H1 (cell line): ENCODE data around the gene GABRR1. TPM values are rescaled to one million over a fixed set of nuclear protein-coding genes. Genes with fewer than 3 reads are reported as not detected.

Source experiments
- GABPA ChIP-seq: IDR thresholded peaks from 2 replicates; pipeline ENCODE4 v1.6.1; 2011; ENCODE audit warnings: mild to moderate bottlenecking, low read length, moderate library complexity, borderline replicate concordance; ENCODE audit not compliant: insufficient read depth
- MAFK ChIP-seq: IDR thresholded peaks from 2 replicates; pipeline ENCODE4 v1.6.1; 2012; ENCODE audit warnings: low read depth, mild to moderate bottlenecking, improper control_type of control experiment, low read length
- SRF ChIP-seq: IDR thresholded peaks from 2 replicates; pipeline ENCODE4 v1.6.1; 2011; ENCODE audit warnings: mild to moderate bottlenecking, low read depth, low read length, moderate library complexity
- TEAD4 ChIP-seq: IDR thresholded peaks from 2 replicates; pipeline ENCODE4 v1.6.1; 2012; ENCODE audit warnings: low read depth, low read length, inconsistent platforms, mixed read lengths
- polyA plus RNA-seq, 7 experiments: library from polyadenylated mRNA; depleted of rRNA in 3 of 7; stranded (reverse) in 5 of 7; unstranded in 2 of 7; fragments of >200 nt in 5 of 7; fragments of 200-250 nt in 2 of 7; gene quantifications; 1 replicate in 5 of 7; 2 replicates in 1 of 7; 4 replicates in 1 of 7; pipeline versions ENCODE4 v1.2.1 to v1.2.3, GENCODE V29; 2011 to 2013; ENCODE audit warnings: missing spikeins in 2 of 7, mixed read lengths in 2 of 7
- total RNA-seq: library from RNA; stranded (reverse); fragmentation: NEBNext Ultra II Directional; extraction: Animal tissue kit (Norgen Biotek cat#: 25700); gene quantifications from 2 replicates; pipeline ENCODE4 v1.2.1, GENCODE V29; 2021

Gene GABRR1
- total and polyA plus RNA-seq, 2 of the 8 experiments (the other 6 are each of a cell fraction or from before 2014, with no cell fraction given): 0.60 to 0.63 TPM

DNA sequence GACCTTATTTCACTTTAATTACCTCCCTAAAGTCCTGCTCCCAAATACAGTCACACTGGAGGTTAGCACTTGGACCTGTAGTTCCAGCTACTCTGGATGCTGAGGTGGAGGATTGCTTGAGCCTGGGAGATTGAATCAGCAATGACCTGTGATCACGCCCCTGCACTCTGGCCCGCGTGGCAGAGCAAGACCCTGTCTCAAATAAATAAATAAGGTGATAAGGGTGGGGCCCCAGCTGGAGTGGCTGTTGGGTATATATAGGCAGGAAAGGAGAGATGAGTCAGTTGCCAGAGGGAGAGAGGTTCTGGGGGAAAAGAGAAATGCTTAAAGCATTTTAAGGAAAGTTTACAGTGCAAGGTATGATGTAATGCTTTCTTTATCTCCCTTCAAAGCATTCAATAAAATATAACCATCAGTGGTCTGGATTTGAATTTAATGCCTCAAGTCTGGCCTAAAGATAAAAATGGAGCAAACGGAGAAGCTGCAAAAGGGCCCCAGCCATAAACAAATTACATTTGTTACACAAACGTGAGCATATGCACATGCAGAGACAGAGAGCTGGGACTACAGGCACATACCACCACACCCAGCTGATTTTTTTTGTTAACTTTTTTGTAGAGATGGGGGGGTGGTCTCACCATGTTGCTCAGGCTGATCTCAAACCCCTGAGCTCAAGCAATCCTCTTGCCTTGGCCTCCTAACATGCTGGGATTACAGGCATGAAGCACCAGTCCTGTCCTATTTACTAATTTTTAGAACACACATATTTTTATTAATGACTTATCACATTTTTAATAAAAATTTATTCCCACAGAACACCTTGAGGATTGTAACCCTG lies 77.4 kb downstream of the GABRR1 start (continued):
- TF ChIP-seq MAFK: no peak
- TF ChIP-seq GABPA: no peak
- TF ChIP-seq SRF: no peak
- no peak for TF ChIP-seq TEAD4
